ENCODE results near the gene ZBTB12.
"Not testable (repeated sequence)": the region's sequence is repeated elsewhere in the genome, so short reads cannot be mapped to it uniquely, and the experiment has no call there.

The ZBTB12 gene

DNA sequence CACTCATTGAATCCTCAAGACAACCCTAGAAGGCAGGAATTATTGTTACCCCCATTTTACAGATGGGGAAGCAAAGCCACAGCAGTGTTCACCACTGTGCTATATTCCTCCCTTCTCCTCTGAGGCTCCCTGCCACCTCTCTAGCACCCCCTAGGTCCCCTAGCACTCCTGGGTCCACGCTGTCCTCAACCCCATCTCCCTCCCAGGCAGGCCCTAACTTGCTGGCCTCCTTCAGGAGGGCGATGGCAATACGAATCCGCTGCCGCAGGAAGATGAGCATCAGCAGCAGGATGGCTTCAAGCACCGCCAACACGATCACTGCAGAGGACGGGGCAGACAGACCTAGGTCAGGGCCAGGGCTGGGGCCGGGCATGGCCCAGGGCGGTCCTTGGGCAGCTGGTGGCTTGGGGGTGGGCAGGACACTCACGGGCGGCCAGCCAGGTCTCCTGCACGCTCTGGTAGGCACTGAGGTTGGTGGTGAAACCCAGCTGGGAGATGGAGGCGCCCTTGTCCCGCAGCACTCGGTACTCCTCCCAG, 31.4 kb downstream of the ZBTB12 start:
- H2AFZ ChIP-seq = no peak overlapping the region
- H3K36me3 ChIP-seq (ENCODE audit: control insufficient read depth, insufficient read depth, low read length) = no peaks in the 10 kb centered on the region
- no peaks in the 10 kb centered on the region for H3K27me3 ChIP-seq (ENCODE audit: control insufficient read depth, insufficient read depth, low read length)
- no peaks in the 10 kb centered on the region for H3K9me3 ChIP-seq (ENCODE audit: control insufficient read depth, low read length)
- TF ChIP-seq, protein P1, sequence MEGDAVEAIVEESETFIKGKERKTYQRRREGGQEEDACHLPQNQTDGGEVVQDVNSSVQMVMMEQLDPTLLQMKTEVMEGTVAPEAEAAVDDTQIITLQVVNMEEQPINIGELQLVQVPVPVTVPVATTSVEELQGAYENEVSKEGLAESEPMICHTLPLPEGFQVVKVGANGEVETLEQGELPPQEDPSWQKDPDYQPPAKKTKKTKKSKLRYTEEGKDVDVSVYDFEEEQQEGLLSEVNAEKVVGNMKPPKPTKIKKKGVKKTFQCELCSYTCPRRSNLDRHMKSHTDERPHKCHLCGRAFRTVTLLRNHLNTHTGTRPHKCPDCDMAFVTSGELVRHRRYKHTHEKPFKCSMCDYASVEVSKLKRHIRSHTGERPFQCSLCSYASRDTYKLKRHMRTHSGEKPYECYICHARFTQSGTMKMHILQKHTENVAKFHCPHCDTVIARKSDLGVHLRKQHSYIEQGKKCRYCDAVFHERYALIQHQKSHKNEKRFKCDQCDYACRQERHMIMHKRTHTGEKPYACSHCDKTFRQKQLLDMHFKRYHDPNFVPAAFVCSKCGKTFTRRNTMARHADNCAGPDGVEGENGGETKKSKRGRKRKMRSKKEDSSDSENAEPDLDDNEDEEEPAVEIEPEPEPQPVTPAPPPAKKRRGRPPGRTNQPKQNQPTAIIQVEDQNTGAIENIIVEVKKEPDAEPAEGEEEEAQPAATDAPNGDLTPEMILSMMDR (IDR thresholded peaks at IDR 0.05) = no peak
- no peak overlapping the region for H3K4me3 ChIP-seq (ENCODE audit: low read depth, low read length)
- no peak overlapping the region for H3K4me2 ChIP-seq (ENCODE audit: low read length)
- no peak overlapping the region for H3K9ac ChIP-seq
- H3K4me1 ChIP-seq = peaks cover 3% of the 10 kb centered on the region
- H3K27ac ChIP-seq = no peak overlapping the region
- no peaks in the 10 kb centered on the region for H3K79me2 ChIP-seq

DNA sequence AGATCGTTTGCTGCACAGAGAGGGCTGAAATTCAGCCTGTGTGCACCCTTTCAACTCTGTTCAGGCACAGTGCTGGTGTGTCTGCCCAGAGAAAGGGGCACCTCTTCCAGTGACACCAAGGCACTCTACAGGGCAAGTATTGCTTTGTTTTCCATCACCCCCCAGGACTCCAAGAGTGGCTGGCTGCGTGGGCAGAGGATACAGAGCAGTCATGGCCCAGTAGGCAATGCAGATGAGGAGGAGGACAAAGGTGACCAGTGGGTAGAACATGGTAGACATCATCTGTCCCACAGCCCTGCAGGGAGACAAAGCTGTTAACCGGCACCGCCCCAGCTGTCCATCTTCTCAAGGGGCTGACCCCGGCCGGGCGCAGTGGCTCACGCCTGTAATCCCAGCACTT, 32.5 kb downstream of the ZBTB12 start:
- H3K4me1 ChIP-seq = peaks cover 12% of the 10 kb centered on the region
- no peak overlapping the region for H3K27ac ChIP-seq
- TF ChIP-seq, protein P1 (IDR thresholded peaks at IDR 0.05) = no peak
- H3K4me2 ChIP-seq (ENCODE audit: low read length) = no peak overlapping the region
- H3K4me3 ChIP-seq (ENCODE audit: low read depth, low read length) = no peak overlapping the region
- no peaks in the 10 kb centered on the region for H3K79me2 ChIP-seq
- H3K9ac ChIP-seq = no peak overlapping the region
- no peaks in the 10 kb centered on the region for H3K27me3 ChIP-seq (ENCODE audit: control insufficient read depth, insufficient read depth, low read length)
- H2AFZ ChIP-seq = no peak overlapping the region
- no peaks in the 10 kb centered on the region for H3K36me3 ChIP-seq (ENCODE audit: control insufficient read depth, insufficient read depth, low read length)
- H3K9me3 ChIP-seq (ENCODE audit: control insufficient read depth, low read length) = no peaks in the 10 kb centered on the region

DNA sequence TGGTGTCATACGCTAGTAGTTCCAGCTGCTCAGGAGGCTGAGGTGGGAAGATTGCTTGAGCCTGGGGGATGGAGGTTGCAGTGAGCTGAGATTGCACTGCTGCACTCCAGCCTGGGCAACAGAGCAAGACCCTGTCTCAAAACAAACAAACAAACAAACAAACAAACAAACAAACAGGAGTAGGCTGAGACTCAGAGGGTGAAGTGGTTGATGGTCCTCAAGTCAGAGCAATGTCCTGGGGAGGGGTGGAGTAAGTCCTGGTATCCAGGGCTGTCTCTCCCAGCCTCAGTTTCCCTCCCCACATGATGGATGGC, 33.3 kb downstream of the ZBTB12 start:
- not testable (repeated sequence) for H3K4me3 ChIP-seq (ENCODE audit: low read depth, low read length); H3K27ac ChIP-seq; H3K27me3 ChIP-seq (ENCODE audit: control insufficient read depth, insufficient read depth, low read length); H3K9me3 ChIP-seq (ENCODE audit: control insufficient read depth, low read length); H3K79me2 ChIP-seq; H3K4me2 ChIP-seq (ENCODE audit: low read length); H3K36me3 ChIP-seq (ENCODE audit: control insufficient read depth, insufficient read depth, low read length); H3K9ac ChIP-seq; H2AFZ ChIP-seq
- H3K4me1 ChIP-seq = peaks cover 14% of the 10 kb centered on the region

DNA sequence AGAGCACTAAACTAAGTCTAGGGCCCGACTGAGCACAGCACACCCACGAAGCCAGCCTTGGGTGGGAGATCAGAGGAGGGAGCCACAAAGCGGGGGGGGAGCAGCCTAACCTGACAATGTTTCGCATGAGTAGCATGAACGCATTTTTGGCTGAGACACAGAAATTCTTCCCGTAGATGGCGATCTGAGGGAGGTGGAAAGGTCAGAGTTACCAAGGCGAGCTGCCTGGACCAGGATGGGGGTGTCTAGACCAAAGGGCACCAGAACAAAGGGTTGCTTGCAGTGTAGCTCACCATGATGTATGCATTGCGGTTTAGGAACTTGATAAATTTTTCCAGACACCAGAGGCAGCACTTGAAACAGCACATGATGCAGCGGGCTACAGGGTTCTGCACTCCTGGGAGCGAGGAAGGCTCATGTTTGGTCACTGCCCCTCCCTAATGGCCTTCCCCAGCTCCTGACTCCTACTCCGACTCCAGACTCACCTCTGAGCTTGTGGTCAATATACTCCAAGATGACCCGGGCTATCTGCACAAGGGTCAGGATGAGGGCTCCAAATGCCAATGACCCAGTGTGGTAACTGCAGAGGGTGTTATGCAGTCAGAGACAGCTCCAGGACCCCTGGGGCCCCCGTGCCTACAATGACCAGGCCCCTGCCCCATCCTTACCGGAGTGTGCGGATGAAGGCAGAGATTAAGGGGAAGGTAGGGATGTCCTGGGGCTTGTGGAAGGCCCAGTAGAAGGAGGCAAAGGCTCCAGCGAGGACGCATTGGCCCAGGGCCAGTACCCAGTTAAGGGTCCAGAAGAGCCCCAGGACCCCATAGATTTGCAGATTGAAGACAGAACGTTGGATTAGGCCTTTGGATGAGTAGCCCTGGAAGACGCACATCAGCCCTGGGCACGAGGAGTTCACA, 36.4 kb downstream of the ZBTB12 start:
- no peak overlapping the region for H3K4me3 ChIP-seq (ENCODE audit: low read depth, low read length)
- no peak overlapping the region for H3K4me2 ChIP-seq (ENCODE audit: low read length)
- no peaks in the 10 kb centered on the region for H3K36me3 ChIP-seq (ENCODE audit: control insufficient read depth, insufficient read depth, low read length)
- H3K4me1 ChIP-seq = peaks cover 20% of the 10 kb centered on the region
- peak overlapping the region; percentile 56 for H2AFZ ChIP-seq
- no peaks in the 10 kb centered on the region for H3K9me3 ChIP-seq (ENCODE audit: control insufficient read depth, low read length)
- no peak overlapping the region for H3K27ac ChIP-seq
- TF ChIP-seq, protein P1 (IDR thresholded peaks at IDR 0.05) = no peak
- no peak overlapping the region for H3K9ac ChIP-seq
- H3K79me2 ChIP-seq = peaks cover 2% of the 10 kb centered on the region
- no peaks in the 10 kb centered on the region for H3K27me3 ChIP-seq (ENCODE audit: control insufficient read depth, insufficient read depth, low read length)

DNA sequence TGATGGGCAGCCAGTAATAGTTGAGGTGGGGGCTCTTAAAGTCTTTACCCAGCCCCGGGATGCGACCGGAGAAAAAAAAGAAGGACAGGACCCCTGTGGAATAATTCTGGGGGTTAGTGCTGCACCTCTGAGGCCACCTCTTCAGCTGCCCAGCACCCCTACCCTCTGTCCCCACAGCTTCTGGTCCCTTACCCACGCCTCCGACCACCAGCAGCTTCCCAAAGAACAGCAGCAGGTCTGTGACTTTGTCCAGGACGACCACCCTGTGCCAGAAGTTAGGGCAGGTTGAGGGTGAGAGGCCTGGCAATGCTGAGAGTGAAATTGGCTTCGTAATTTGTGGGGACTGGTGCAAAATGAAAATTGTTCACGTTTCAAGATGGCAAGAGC, 37.1 kb downstream of the ZBTB12 start:
- Histone ChIP-seq H3K79me2 (peaks cover 2% of the 10 kb centered on the region), H3K4me1 (peaks cover 20% of the 10 kb centered on the region), H3K27ac (no peak overlapping the region), H3K36me3 (ENCODE audit: control insufficient read depth, insufficient read depth, low read length) (no peaks in the 10 kb centered on the region), H3K4me2 (ENCODE audit: low read length) (peak overlapping the region; percentile 23), H3K9me3 (ENCODE audit: control insufficient read depth, low read length) (no peaks in the 10 kb centered on the region), H3K27me3 (ENCODE audit: control insufficient read depth, insufficient read depth, low read length) (no peaks in the 10 kb centered on the region), H2AFZ (peak overlapping the region; percentile 56), H3K4me3 (ENCODE audit: low read depth, low read length) (no peak overlapping the region), H3K9ac (no peak overlapping the region)
- TF ChIP-seq, protein P1 (IDR thresholded peaks at IDR 0.05) = no peak

DNA sequence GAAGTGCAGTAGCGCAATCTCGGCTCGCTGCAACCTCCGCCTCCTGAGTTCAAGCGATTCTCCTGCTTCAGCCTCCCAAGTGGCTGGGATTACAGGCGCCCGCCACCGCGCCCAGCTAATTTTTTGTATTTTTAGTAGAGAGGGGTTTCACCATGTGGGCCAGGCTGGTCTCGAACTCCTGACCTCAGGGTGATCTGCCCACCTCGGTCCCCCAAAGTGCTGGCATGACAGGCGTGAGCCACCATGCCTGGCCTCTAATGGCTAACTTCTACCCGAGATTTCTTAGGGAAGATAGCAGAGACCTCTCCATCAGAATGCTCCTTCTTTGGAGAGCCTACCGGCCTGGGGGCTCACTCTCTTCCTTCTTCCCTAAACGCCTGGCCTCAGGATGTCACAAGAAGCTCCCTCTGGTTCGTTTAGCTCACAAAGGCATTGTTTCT, 37.7 kb downstream of the ZBTB12 start:
- not testable (repeated sequence) for H3K9ac ChIP-seq; H3K36me3 ChIP-seq (ENCODE audit: control insufficient read depth, insufficient read depth, low read length); H3K79me2 ChIP-seq; H3K27me3 ChIP-seq (ENCODE audit: control insufficient read depth, insufficient read depth, low read length); H3K9me3 ChIP-seq (ENCODE audit: control insufficient read depth, low read length)
- Histone ChIP-seq H3K4me2 (ENCODE audit: low read length) (peak overlapping the region; percentile 55), H3K4me3 (ENCODE audit: low read depth, low read length) (peak overlapping the region; percentile 89), H3K4me1 (peaks cover 20% of the 10 kb centered on the region), H2AFZ (peak overlapping the region; percentile 61), H3K27ac (peak overlapping the region; percentile 46)

All from parathyroid adenoma (tissue), 2 donors.